HepG2 (cell line): ENCODE results near the gene TRERF1. TPM values are rescaled to one million over a fixed set of nuclear protein-coding genes. Genes with fewer than 3 reads are reported as not detected.

ENCODE experiments used
- ATAC-seq: fragments of 200-7000 bp; cut with Tn5 transposase; 3 replicates; pipeline ENCODE4 v1.9.1; 2020; ENCODE audit warnings: mild to moderate bottlenecking, moderate library complexity
- BruUV-seq: library from RNA; stranded (reverse); fragments of 400-500 nt; replicated peaks from 2 replicates; lab custom pipeline; 2021; lab: Mats Ljungman, UMichigan
- CTCF ChIA-PET: fragments of 300-600 bp; formaldehyde crosslinking; extraction: SDS; loops from one replicate; lab custom pipeline; 2021; ENCODE audit warnings: low total read pairs, inconsistent platforms, low intra/inter-chr PET ratio; lab: Yijun Ruan, JAX
- POLR2A ChIA-PET: fragments of 350-600 bp; sonication (Branson Sonifier 250); formaldehyde crosslinking; loops from one replicate; lab custom pipeline; 2020; ENCODE audit warnings: antibody characterized with exemption, inconsistent platforms; lab: Yijun Ruan, JAX
- DNase-seq: peaks from one replicate; pipeline ENCODE4 v3.0.0-alpha.2; 2015; ENCODE audit warnings: low spot score
- FAIRE-seq: peaks from 3 replicates; lab custom pipeline; 2011; peaks lifted over from hg19 to GRCh38; lab: Jason Lieb, UNC
- H2AFZ ChIP-seq: one replicate; pipeline ENCODE4 v1.6.1; 2011; ENCODE audit warnings: low read length, inconsistent platforms
- H3K27ac ChIP-seq: fragments of 300-600 bp; 3 replicates; pipeline ENCODE4 v1.8.0; 2011; ENCODE audit warnings: mixed run types, mild to moderate bottlenecking, mixed read lengths, low read length, inconsistent platforms; ENCODE audit not compliant: insufficient read depth; ENCODE audit errors: extremely low read length
- H3K27me3 ChIP-seq, 2 experiments: fragments of 200-600 bp in 1 of 2; 2 replicates in 1 of 2; 3 replicates in 1 of 2; pipeline versions ENCODE4 v1.6.0 to v1.8.0; 2011; ENCODE audit warnings: low read length in 2 of 2, mild to moderate bottlenecking in 2 of 2, moderate library complexity in 2 of 2, inconsistent platforms in 1 of 2; ENCODE audit not compliant: insufficient read depth in 2 of 2, control insufficient read depth in 1 of 2
- H3K36me3 ChIP-seq, 2 experiments: fragments of 200-600 bp in 1 of 2; replicated peaks in 1 of 2; 2 replicates in 1 of 2; 3 replicates in 1 of 2; pipeline versions ENCODE4 v1.5.1 to v1.8.0; 2011; ENCODE audit warnings: low read length in 2 of 2, inconsistent platforms in 1 of 2; ENCODE audit not compliant: insufficient read depth in 2 of 2, control insufficient read depth in 1 of 2
- H3K4me1 ChIP-seq: 2 replicates; pipeline ENCODE4 v1.5.1; 2012; ENCODE audit warnings: low read length, inconsistent platforms; ENCODE audit not compliant: insufficient read depth
- H3K4me2 ChIP-seq: 2 replicates; pipeline ENCODE4 v1.6.0; 2011; ENCODE audit warnings: low read depth, low read length, inconsistent platforms
- H3K4me3 ChIP-seq, 3 experiments: fragments of 200-600 bp in 1 of 3; sonication (generic), shearing (Covaris generic) in 1 of 3; replicated peaks in 1 of 3; 2 replicates each; pipeline ENCODE4 v1.5.1; 2011 to 2016; ENCODE audit warnings: low read length in 3 of 3, inconsistent platforms in 2 of 3, low read depth in 2 of 3, mild to moderate bottlenecking in 2 of 3, control low read depth in 1 of 3, mixed read lengths in 1 of 3; ENCODE audit not compliant: insufficient read depth in 1 of 3
- H3K79me2 ChIP-seq: one replicate; pipeline ENCODE4 v1.6.1; 2011; ENCODE audit warnings: low read length, inconsistent platforms; ENCODE audit not compliant: insufficient read depth
- H3K9ac ChIP-seq: 2 replicates; pipeline ENCODE4 v1.6.0; 2011; ENCODE audit warnings: mild to moderate bottlenecking, low read depth, low read length, inconsistent platforms; ENCODE audit not compliant: insufficient read depth
- H3K9me3 ChIP-seq: 2 replicates; pipeline ENCODE4 v1.5.1; 2012; ENCODE audit warnings: mild to moderate bottlenecking, low read length
- H4K20me1 ChIP-seq: 2 replicates; pipeline ENCODE4 v1.6.0; 2011; ENCODE audit warnings: inconsistent platforms, mild to moderate bottlenecking, low read length, moderate library complexity; ENCODE audit not compliant: insufficient read depth
- ELF4 ChIP-seq: sonication (generic); formaldehyde crosslinking; IDR thresholded peaks from 2 replicates; pipeline ENCODE4 v1.5.0; 2020; ENCODE audit warnings: missing genetic modification reagents, mild to moderate bottlenecking, moderate library complexity, borderline replicate concordance
- KLF9 ChIP-seq: IDR thresholded peaks from 2 replicates; pipeline ENCODE4 v1.6.1; 2016; ENCODE audit warnings: low read depth
- NBN ChIP-seq: fragments of 450-650 bp; conservative IDR thresholded peaks from 2 replicates; pipeline ENCODE4 v1.6.1; 2017
- PCBP2 ChIP-seq: fragments of 200-400 bp; formaldehyde crosslinking; optimal IDR thresholded peaks from 2 replicates; pipeline ENCODE3; 2018; ENCODE audit warnings: low read length, low read depth; ENCODE audit not compliant: poor library complexity, severe bottlenecking
- WGBS: methylation state at CpG from one replicate; pipeline ENCODE4 v1.1.6; 2017; ENCODE audit warnings: low lambda C conversion rate; 5-methylcytosine and 5-hydroxymethylcytosine counted together
- in situ Hi-C: cut with HindIII; loops from 2 replicates; pipeline ENCODE4 v1.10.0; 2017; ENCODE audit warnings: low pct_unique_long_range_greater_than_20kb; ENCODE audit not compliant: extremely low pct_ligation_motif_present
- intact Hi-C: fragments of 100-400 bp; cut with micrococcal nuclease; formaldehyde crosslinking; loops from one replicate; pipeline ENCODE4 v1.10.0; 2022; ENCODE audit not compliant: unreplicated experiment
- polyA plus RNA-seq, 8 experiments: library from polyadenylated mRNA; depleted of rRNA in 3 of 8; stranded (reverse) in 7 of 8; unstranded in 1 of 8; fragments of >200 nt; fragmentation: Illumina TruSeq in 4 of 8; extraction: Trizol in 4 of 8; gene quantifications; 2 replicates each; pipeline versions ENCODE4 v1.2.1 to v1.2.3, GENCODE V29; 2011 to 2016; ENCODE audit warnings: low read depth in 4 of 8, missing spikeins in 1 of 8, mixed read lengths in 1 of 8; ENCODE audit not compliant: insufficient read depth in 1 of 8
- total RNA-seq, 5 experiments: library from RNA; depleted of rRNA; stranded (reverse); fragments of >200 nt; fragmentation: Illumina TruSeq; extraction: Trizol; gene quantifications; 2 replicates each; pipeline ENCODE4 v1.2.3, GENCODE V29; 2016; ENCODE audit warnings: low read depth in 1 of 5
- TF ChIP-seq, protein P1 (sequence below): sonication (generic); formaldehyde crosslinking; IDR thresholded peaks from 2 replicates; pipeline ENCODE4 v1.4.0; 2020; ENCODE audit warnings: missing genetic modification reagents
- TF ChIP-seq, protein P2 (sequence below): sonication (generic); formaldehyde crosslinking; conservative IDR thresholded peaks from 2 replicates; pipeline ENCODE4 v1.8.1; 2023; ENCODE audit warnings: missing genetic modification reagents
- TF ChIP-seq, protein P3 (sequence below): sonication (generic); formaldehyde crosslinking; IDR thresholded peaks from 2 replicates; pipeline ENCODE4 v1.5.0; 2020; ENCODE audit warnings: mild to moderate bottlenecking, missing genetic modification reagents, borderline replicate concordance

TRERF1 gene
- total and polyA plus RNA-seq, 2 of the 13 experiments (the other 11 are each of a cell fraction or from before 2014, with no cell fraction given) = 0.02 TPM; not detected in 1

DNA sequence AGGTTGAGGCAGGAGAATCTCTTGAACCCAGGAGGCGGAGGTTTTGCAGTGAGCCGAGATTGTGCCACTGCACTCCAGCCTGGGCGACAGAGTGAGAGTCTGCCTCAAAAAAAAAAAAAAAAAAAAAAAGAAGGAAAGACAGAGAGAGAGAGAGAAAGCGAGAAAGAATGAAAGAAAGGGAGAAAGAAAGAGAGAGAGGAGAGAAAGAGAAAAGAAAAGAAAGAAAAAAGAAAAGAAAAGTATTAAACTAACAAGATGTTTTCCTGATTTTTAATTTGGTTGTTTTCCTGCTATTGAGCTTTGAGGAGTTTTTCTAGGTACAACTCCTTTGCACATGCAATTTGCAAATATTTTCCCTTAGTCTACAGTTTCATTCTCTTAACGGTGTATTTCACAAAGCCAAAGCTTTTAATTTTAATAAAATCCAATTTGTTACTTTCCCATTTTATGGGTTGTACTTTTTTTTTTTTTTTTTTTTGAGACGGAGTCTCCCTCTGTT, 10.8 kb upstream of the TRERF1 start (continued):
- TF ChIP-seq, protein P1, sequence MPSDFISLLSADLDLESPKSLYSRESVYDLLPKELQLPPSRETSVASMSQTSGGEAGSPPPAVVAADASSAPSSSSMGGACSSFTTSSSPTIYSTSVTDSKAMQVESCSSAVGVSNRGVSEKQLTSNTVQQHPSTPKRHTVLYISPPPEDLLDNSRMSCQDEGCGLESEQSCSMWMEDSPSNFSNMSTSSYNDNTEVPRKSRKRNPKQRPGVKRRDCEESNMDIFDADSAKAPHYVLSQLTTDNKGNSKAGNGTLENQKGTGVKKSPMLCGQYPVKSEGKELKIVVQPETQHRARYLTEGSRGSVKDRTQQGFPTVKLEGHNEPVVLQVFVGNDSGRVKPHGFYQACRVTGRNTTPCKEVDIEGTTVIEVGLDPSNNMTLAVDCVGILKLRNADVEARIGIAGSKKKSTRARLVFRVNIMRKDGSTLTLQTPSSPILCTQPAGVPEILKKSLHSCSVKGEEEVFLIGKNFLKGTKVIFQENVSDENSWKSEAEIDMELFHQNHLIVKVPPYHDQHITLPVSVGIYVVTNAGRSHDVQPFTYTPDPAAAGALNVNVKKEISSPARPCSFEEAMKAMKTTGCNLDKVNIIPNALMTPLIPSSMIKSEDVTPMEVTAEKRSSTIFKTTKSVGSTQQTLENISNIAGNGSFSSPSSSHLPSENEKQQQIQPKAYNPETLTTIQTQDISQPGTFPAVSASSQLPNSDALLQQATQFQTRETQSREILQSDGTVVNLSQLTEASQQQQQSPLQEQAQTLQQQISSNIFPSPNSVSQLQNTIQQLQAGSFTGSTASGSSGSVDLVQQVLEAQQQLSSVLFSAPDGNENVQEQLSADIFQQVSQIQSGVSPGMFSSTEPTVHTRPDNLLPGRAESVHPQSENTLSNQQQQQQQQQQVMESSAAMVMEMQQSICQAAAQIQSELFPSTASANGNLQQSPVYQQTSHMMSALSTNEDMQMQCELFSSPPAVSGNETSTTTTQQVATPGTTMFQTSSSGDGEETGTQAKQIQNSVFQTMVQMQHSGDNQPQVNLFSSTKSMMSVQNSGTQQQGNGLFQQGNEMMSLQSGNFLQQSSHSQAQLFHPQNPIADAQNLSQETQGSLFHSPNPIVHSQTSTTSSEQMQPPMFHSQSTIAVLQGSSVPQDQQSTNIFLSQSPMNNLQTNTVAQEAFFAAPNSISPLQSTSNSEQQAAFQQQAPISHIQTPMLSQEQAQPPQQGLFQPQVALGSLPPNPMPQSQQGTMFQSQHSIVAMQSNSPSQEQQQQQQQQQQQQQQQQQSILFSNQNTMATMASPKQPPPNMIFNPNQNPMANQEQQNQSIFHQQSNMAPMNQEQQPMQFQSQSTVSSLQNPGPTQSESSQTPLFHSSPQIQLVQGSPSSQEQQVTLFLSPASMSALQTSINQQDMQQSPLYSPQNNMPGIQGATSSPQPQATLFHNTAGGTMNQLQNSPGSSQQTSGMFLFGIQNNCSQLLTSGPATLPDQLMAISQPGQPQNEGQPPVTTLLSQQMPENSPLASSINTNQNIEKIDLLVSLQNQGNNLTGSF (CRISPR knock-in tag) = no peak
- TF ChIP-seq NBN = no peak
- no peak for TF ChIP-seq KLF9 (CRISPR knock-in tag)
- no peak for TF ChIP-seq ELF4
- TF ChIP-seq, protein P2, sequence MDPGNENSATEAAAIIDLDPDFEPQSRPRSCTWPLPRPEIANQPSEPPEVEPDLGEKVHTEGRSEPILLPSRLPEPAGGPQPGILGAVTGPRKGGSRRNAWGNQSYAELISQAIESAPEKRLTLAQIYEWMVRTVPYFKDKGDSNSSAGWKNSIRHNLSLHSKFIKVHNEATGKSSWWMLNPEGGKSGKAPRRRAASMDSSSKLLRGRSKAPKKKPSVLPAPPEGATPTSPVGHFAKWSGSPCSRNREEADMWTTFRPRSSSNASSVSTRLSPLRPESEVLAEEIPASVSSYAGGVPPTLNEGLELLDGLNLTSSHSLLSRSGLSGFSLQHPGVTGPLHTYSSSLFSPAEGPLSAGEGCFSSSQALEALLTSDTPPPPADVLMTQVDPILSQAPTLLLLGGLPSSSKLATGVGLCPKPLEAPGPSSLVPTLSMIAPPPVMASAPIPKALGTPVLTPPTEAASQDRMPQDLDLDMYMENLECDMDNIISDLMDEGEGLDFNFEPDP (CRISPR knock-in tag) = no peak
- no peak for TF ChIP-seq PCBP2
- TF ChIP-seq, all 625 proteins: peak for 0

DNA sequence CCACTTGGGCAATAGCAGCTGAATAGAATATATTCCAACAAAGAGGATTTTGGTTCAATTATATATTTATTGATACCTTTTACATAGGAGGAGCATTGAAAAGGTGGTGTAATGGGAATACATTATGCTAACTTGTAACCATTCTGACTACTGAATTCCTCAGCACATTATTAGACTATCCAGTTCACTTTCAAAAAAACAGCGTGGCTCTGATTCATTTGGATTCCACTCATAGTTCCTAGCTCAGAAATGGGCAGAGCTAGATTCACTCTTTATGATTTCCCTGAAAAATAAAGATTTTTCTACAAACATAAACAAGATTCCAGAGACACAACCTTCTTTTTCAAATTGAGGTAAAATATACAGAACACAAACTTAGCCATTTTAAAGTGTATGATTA, 9.2 kb upstream of the TRERF1 start:
- CTCF ChIA-PET = no interaction called here
- Histone ChIP-seq H3K79me2 (no peaks in the 10 kb centered on the region), H4K20me1 (no peaks in the 10 kb centered on the region), H3K36me3 (no peaks in the 10 kb centered on the region), H2AFZ (no peak overlapping the region), H3K9ac (no peak overlapping the region), H3K27ac (no peak overlapping the region), H3K9me3 (no peaks in the 10 kb centered on the region), H3K4me2 (no peak overlapping the region), H3K27me3 (peaks cover 0 to 20% of the 10 kb centered on the region in 2 experiments; a peak in 2 of 5 replicates), H3K4me1 (no peaks in the 10 kb centered on the region), H3K4me3 (no peak overlapping the region)
- no peak for DNase-seq
- POLR2A ChIA-PET = no interaction called here
- ATAC-seq = no peak
- 0% methylated on average over 1 of the region's 1 CpG for WGBS
- in situ Hi-C loops (no loop called here), intact Hi-C loops (no loop called here)
- BruUV-seq = no TSS peak
- TF ChIP-seq, protein P3, sequence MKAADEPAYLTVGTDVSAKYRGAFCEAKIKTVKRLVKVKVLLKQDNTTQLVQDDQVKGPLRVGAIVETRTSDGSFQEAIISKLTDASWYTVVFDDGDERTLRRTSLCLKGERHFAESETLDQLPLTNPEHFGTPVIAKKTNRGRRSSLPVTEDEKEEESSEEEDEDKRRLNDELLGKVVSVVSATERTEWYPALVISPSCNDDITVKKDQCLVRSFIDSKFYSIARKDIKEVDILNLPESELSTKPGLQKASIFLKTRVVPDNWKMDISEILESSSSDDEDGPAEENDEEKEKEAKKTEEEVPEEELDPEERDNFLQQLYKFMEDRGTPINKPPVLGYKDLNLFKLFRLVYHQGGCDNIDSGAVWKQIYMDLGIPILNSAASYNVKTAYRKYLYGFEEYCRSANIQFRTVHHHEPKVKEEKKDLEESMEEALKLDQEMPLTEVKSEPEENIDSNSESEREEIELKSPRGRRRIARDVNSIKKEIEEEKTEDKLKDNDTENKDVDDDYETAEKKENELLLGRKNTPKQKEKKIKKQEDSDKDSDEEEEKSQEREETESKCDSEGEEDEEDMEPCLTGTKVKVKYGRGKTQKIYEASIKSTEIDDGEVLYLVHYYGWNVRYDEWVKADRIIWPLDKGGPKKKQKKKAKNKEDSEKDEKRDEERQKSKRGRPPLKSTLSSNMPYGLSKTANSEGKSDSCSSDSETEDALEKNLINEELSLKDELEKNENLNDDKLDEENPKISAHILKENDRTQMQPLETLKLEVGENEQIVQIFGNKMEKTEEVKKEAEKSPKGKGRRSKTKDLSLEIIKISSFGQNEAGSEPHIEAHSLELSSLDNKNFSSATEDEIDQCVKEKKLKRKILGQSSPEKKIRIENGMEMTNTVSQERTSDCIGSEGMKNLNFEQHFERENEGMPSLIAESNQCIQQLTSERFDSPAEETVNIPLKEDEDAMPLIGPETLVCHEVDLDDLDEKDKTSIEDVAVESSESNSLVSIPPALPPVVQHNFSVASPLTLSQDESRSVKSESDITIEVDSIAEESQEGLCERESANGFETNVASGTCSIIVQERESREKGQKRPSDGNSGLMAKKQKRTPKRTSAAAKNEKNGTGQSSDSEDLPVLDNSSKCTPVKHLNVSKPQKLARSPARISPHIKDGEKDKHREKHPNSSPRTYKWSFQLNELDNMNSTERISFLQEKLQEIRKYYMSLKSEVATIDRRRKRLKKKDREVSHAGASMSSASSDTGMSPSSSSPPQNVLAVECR (CRISPR knock-in tag) = no peak
- TF ChIP-seq, protein P2 (CRISPR knock-in tag) = no peak
- FAIRE-seq = no peak
